Spleen (tissue), 7 donors: Measurements from ENCODE around the gene KIAA0825.

Experiments
- POLR2A ChIP-seq, 3 donors: fragments of 450-650 bp; IDR thresholded peaks; one replicate each; pipeline ENCODE4 v1.5.1; 2017; ENCODE audit warnings: antibody characterized with exemption in 3 of 3, mild to moderate bottlenecking in 1 of 3
- POLR2AphosphoS5 ChIP-seq, 3 donors: sonication (generic); formaldehyde crosslinking; IDR thresholded peaks; one replicate each; pipeline ENCODE4 v1.5.1; 2017; ENCODE audit warnings: antibody characterized with exemption in 3 of 3
- TF ChIP-seq, protein P1 (sequence below), 11 experiments: fragments of 200-600 bp in 7 of 11; fragments of 450-650 bp in 4 of 11; sonication (generic) in 4 of 11; IDR thresholded peaks in 8 of 11; conservative IDR thresholded peaks in 3 of 11; 1 replicate in 7 of 11; 2 replicates in 4 of 11; pipeline versions ENCODE4 v1.4.0 to v1.8.0; 2016 to 2021; ENCODE audit warnings: antibody characterized with exemption in 11 of 11, inconsistent platforms in 4 of 11, mild to moderate bottlenecking in 1 of 11
- donor health status: DM: no; HTN: no; CAD: no; lungs with moderate emphysema.
- donor health status: DM: no; HTN: no; CAD: no.
- donor health status: DM: no; HTN: no; CAD: no.

DNA sequence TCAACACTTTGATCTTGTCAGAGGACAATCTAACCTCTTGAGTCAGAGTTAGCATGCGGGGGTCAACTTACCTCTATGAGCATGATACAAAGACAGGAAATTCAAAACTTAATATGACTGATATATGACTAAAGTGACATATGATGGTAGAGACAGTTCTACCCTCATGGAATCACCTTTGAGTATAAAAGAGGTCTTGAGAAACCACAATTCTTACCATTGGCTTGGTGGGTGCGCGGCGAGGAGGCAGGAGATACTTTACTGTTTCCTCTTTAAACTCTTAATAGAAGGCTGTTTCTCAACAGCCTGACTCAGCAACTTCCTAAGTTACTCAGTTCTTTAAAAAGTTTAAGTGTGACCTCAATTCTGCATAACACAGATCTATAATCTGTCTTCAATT, 372.8 kb downstream of the KIAA0825 start:
- TF ChIP-seq, protein P1, sequence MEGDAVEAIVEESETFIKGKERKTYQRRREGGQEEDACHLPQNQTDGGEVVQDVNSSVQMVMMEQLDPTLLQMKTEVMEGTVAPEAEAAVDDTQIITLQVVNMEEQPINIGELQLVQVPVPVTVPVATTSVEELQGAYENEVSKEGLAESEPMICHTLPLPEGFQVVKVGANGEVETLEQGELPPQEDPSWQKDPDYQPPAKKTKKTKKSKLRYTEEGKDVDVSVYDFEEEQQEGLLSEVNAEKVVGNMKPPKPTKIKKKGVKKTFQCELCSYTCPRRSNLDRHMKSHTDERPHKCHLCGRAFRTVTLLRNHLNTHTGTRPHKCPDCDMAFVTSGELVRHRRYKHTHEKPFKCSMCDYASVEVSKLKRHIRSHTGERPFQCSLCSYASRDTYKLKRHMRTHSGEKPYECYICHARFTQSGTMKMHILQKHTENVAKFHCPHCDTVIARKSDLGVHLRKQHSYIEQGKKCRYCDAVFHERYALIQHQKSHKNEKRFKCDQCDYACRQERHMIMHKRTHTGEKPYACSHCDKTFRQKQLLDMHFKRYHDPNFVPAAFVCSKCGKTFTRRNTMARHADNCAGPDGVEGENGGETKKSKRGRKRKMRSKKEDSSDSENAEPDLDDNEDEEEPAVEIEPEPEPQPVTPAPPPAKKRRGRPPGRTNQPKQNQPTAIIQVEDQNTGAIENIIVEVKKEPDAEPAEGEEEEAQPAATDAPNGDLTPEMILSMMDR (IDR thresholded peaks at IDR 0.05 in 8 of 11, conservative IDR thresholded peaks at IDR 0.05 in 3 of 11) = no peak
- TF ChIP-seq POLR2A (IDR thresholded peaks at IDR 0.05) = no peak
- no peak for TF ChIP-seq POLR2AphosphoS5 (IDR thresholded peaks at IDR 0.05)
